Mesodermal cell (in vitro differentiated cells): Measurements from ENCODE around the gene RPH3AL.

Experiments
- H3K27ac ChIP-seq: 2 replicates; pipeline ENCODE4 v1.7.0; 2013; ENCODE audit warnings: mild to moderate bottlenecking, low read depth, low read length, moderate library complexity; ENCODE audit not compliant: severe bottlenecking
- H3K36me3 ChIP-seq: 2 replicates; pipeline ENCODE4 v1.7.1; 2013; ENCODE audit warnings: mild to moderate bottlenecking, low read length, moderate library complexity; ENCODE audit not compliant: control insufficient read depth, insufficient read depth
- H3K4me1 ChIP-seq: one replicate; pipeline ENCODE4 v1.7.1; 2013; ENCODE audit warnings: mild to moderate bottlenecking, low read length; ENCODE audit not compliant: insufficient read depth, control insufficient read depth, poor library complexity, severe bottlenecking
- H3K4me3 ChIP-seq: 2 replicates; pipeline ENCODE4 v1.7.0; 2013; ENCODE audit warnings: low read length, control low read depth, mild to moderate bottlenecking; ENCODE audit not compliant: insufficient read depth, poor library complexity, severe bottlenecking; ENCODE audit errors: extremely low read depth
- H3K9me3 ChIP-seq: 2 replicates; pipeline ENCODE4 v1.7.1; 2013; ENCODE audit warnings: mild to moderate bottlenecking, low read length, moderate library complexity; ENCODE audit not compliant: control insufficient read depth
- WGBS, 2 experiments: methylation state at CpG; one replicate each; pipeline ENCODE4 v1.1.5; 2013; ENCODE audit warnings: missing lambda C conversion rate in 2 of 2; ENCODE audit not compliant: insufficient coverage in 2 of 2; 5-methylcytosine and 5-hydroxymethylcytosine counted together

Gene RPH3AL

GRCh38 chr17:304461-304860, 48.1 kb downstream of the RPH3AL start:
- H3K9me3 ChIP-seq = no peaks in the 10 kb centered on the region
- H3K4me1 ChIP-seq = no peaks in the 10 kb centered on the region
- WGBS, 2 experiments = 16 to 23% methylated on average over 10 of the region's 10 CpGs
- no peaks in the 10 kb centered on the region for H3K36me3 ChIP-seq
- H3K27ac ChIP-seq = no peak overlapping the region
- H3K4me3 ChIP-seq = no peak overlapping the region

- whole genome bisulfite sequencing, 2 experiments = 81 to 97% methylated on average over 4 to 7 of the region's 9 CpGs
- no peaks in the 10 kb centered on the region for H3K4me1 ChIP-seq
Observed at GRCh38 chr17:303168-303567, 49.4 kb downstream of the RPH3AL start.

GRCh38 chr17:302300-302698, 50.3 kb downstream of the RPH3AL start:
- Histone ChIP-seq H3K36me3 (no peaks in the 10 kb centered on the region), H3K27ac (no peak overlapping the region), H3K9me3 (no peaks in the 10 kb centered on the region), H3K4me3 (no peak overlapping the region), H3K4me1 (no peaks in the 10 kb centered on the region)
- 72 to 87% methylated on average over 15 to 18 of the region's 24 CpGs for WGBS, 2 experiments

More at GRCh38 chr17:303168-303567, 49.4 kb downstream of the RPH3AL start:
- Histone ChIP-seq H3K36me3 (no peaks in the 10 kb centered on the region), H3K27ac (no peak overlapping the region), H3K9me3 (no peaks in the 10 kb centered on the region), H3K4me3 (no peak overlapping the region)

GRCh38 chr17:301681-302299, 50.8 kb downstream of the RPH3AL start:
- Histone ChIP-seq H3K27ac (no peak overlapping the region), H3K4me3 (no peak overlapping the region), H3K4me1 (no peaks in the 10 kb centered on the region), H3K9me3 (no peaks in the 10 kb centered on the region), H3K36me3 (no peaks in the 10 kb centered on the region)
- 85 to 89% methylated on average over 26 to 27 of the region's 27 CpGs for WGBS, 2 experiments

GRCh38 chr17:300881-301280, 51.7 kb downstream of the RPH3AL start:
- Histone ChIP-seq H3K4me1 (no peaks in the 10 kb centered on the region), H3K36me3 (no peaks in the 10 kb centered on the region), H3K9me3 (no peaks in the 10 kb centered on the region), H3K27ac (no peak overlapping the region), H3K4me3 (no peak overlapping the region)
- WGBS, 2 experiments = 94 to 95% methylated on average over 11 of the region's 11 CpGs

- Histone ChIP-seq H3K4me3 (no peak overlapping the region), H3K9me3 (no peaks in the 10 kb centered on the region), H3K36me3 (no peaks in the 10 kb centered on the region), H3K4me1 (no peaks in the 10 kb centered on the region), H3K27ac (no peak overlapping the region)
- WGBS, 2 experiments = 79 to 89% methylated on average over 20 to 23 of the region's 23 CpGs
Observed at GRCh38 chr17:299546-299945, 53.1 kb downstream of the RPH3AL start.

GRCh38 chr17:298791-299450, 53.7 kb downstream of the RPH3AL start:
- WGBS, 2 experiments = 79 to 90% methylated on average over 14 to 16 of the region's 17 CpGs
- H3K36me3 ChIP-seq = no peaks in the 10 kb centered on the region
- H3K27ac ChIP-seq = no peak overlapping the region
- H3K4me1 ChIP-seq = no peaks in the 10 kb centered on the region
- no peaks in the 10 kb centered on the region for H3K9me3 ChIP-seq
- H3K4me3 ChIP-seq = no peak overlapping the region

- no peaks in the 10 kb centered on the region for H3K4me1 ChIP-seq
- no peaks in the 10 kb centered on the region for H3K36me3 ChIP-seq
- H3K27ac ChIP-seq = no peak overlapping the region
- no peaks in the 10 kb centered on the region for H3K9me3 ChIP-seq
- H3K4me3 ChIP-seq = no peak overlapping the region
- 87 to 92% methylated on average over 6 to 10 of the region's 10 CpGs for WGBS, 2 experiments
Observed at GRCh38 chr17:297758-298157, 54.8 kb downstream of the RPH3AL start.

GRCh38 chr17:296906-297690, 55.5 kb downstream of the RPH3AL start:
- 88 to 95% methylated on average over 15 to 22 of the region's 23 CpGs for WGBS, 2 experiments
- H3K27ac ChIP-seq = no peak overlapping the region
- no peaks in the 10 kb centered on the region for H3K36me3 ChIP-seq

GRCh38 chr17:296379-296778, 56.2 kb downstream of the RPH3AL start:
- WGBS, 2 experiments = 67 to 70% methylated on average over 10 of the region's 15 CpGs
- Histone ChIP-seq H3K4me3 (no peak overlapping the region), H3K9me3 (no peaks in the 10 kb centered on the region), H3K27ac (no peak overlapping the region), H3K4me1 (no peaks in the 10 kb centered on the region), H3K36me3 (no peaks in the 10 kb centered on the region)

More at GRCh38 chr17:296906-297690, 55.5 kb downstream of the RPH3AL start:
- no peaks in the 10 kb centered on the region for H3K9me3 ChIP-seq
- H3K4me1 ChIP-seq = no peaks in the 10 kb centered on the region
- no peak overlapping the region for H3K4me3 ChIP-seq
